T-helper 2 cell treated with Interferon-gamma antibody and Interleukin-4, amounts not matched to agents 100 ng/mL and 5 ng/mL, for 36 hours (primary cell): ENCODE results near the gene SORT1. TPM values are rescaled to one million over a fixed set of nuclear protein-coding genes. Genes with fewer than 3 reads are reported as not detected.

Experiments
- intact Hi-C: fragments of 100-400 bp; cut with micrococcal nuclease; formaldehyde crosslinking; loops from one replicate; pipeline ENCODE4 v1.15.1; 2023
- total RNA-seq: library from RNA; stranded (reverse); gene quantifications from 2 replicates; pipeline ENCODE4 v1.2.3, GENCODE V29; 2022

The SORT1 gene
- total RNA-seq, 1 donor from 2014 or later, result 6.2 TPM

DNA sequence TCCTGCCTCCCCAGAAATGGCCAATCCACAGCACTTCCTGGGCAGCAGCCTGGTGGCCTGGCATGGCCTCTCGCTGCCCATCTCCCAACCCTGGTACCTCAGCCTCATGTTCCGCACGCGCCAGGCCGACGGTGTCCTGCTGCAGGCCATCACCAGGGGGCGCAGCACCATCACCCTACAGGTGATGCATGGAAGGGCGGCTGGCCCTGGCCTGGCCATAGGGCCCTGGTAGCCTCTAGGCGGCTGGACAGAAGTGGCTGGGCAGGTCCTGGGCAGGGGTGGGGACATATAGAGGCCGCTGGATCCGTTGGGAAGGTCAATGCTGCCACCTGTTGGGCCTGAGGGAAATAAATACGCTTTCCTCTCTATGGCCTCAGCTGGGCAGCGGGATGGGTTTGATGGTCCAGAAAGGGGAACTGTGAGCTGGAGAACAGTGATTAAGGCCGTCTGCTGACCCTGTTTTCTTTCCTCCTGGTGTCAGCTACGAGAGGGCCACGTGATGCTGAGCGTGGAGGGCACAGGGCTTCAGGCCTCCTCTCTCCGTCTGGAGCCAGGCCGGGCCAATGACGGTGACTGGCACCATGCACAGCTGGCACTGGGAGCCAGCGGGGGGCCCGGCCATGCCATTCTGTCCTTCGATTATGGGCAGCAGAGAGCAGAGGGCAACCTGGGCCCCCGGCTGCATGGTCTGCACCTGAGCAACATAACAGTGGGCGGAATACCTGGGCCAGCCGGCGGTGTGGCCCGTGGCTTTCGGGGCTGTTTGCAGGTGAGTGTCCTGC, 133.9 kb downstream of the SORT1 start:
- intact Hi-C loops, result loop anchor here (1.0 to 5.0 kb wide), 3 partner anchors 136 to 269 kb away; partner anchors contain the start of gene CYB561D1

DNA sequence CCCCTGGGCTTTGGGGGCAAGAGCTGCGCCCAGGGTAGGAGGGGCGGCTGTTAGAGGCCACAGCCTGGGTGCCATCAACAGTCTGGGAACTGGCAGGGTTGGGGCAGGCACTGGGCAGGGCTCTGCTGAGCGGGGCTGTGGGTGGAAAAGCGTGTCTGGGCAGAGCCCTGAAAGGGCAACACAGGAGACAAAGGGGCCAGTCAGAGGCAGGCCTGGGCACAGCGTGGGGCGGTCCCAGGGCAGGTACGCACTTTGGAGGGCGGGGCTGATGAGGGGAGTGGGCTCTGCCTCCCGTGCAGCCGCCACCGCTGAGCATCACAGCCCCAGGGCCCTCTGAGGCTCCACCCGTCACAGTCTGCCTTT, 134.5 kb downstream of the SORT1 start:
- intact Hi-C loops, result loop anchor here (1.0 to 5.0 kb wide), 3 partner anchors 136 to 269 kb away; partner anchors contain the start of gene CYB561D1

GRCh38 chr1:109262231-109263055, 135.3 kb downstream of the SORT1 start:
- intact Hi-C loops, result loop anchor here (1.0 to 5.0 kb wide), 3 partner anchors 137 to 270 kb away; partner anchors contain the start of gene CYB561D1

DNA sequence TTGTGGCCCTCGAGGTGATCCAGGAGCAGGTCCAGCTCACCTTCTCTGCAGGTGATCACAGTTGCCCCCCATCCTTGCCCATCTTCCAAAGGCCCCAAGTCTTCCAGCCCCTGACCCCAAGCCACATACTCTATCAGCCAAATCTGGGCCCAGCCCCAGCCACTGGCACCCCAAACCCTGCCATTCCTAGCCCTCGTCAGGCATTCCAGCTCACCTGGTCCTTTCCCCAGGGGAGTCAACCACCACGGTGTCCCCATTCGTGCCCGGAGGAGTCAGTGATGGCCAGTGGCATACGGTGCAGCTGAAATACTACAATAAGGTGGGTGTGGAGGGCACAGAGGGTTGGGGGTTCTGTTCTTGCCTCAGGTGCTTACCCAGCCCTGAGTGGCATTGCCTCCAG, 136.1 kb downstream of the SORT1 start:
- intact Hi-C loops, result loop anchor here (5.0 kb wide), 1 partner anchor 231 kb away; the partner anchor contains the start of gene CYB561D1

GRCh38 chr1:109261006-109261405, 136.7 kb downstream of the SORT1 start:
- intact Hi-C loops, result loop anchor here (5.0 kb wide), 1 partner anchor 231 kb away; the partner anchor contains the start of gene CYB561D1

DNA sequence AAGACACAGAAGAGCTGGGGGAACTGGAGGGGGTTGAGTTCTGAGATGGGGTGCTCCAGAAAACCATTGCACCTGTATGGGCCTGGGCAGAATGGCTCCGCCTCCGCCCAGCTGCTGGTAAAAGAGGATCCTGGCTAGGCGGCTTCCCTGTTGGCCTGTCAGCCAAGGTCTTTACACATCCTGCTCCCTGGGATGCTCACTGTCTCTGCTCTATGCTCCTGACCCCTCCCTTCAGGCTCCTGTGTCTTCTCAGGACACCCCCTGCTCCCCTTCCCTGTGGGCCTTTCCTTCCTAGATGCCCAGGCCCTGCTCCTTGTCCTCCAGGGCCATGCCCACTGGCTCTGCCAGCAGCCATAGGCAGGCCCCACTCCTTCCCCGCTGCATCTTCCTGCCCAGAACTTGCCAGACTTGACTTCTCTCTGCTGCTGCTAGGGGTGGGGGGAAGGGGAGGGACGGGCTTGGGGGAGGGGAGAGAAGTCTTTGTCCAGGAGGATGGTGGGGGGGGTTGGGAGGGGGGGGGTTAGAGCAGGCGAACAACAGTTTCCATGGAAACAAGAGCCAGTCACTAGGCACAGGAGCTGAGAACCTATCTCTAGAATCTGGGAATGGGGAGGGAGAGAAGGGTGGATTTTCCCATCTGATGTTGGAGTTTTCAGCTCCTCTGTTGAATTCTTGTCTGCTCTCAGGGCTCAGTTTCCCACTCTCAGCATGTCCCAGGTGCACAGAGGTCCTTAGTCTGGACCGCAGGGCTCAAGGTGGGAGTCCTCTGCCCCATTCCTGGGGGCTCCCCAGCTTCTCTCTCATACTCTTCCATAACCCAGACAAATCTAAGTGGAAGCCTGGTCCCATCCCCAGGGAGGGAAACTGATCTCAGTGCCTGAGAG, 137.8 kb downstream of the SORT1 start:
- intact Hi-C loops, result loop anchor here (5.0 kb wide), 1 partner anchor 232 kb away; the partner anchor contains the start of gene CYB561D1

Other genes starting within 250 kb of the SORT1 start
- gene SARS1, start 184.0 kb downstream of the SORT1 start, total RNA-seq, result 117 and 124 TPM in 2 replicates
- 3.7 TPM in 2 replicates for gene CELSR2, start 148.4 kb downstream of the SORT1 start, total RNA-seq
- gene PSRC1, start 114.8 kb downstream of the SORT1 start, total RNA-seq, result 19.5 and 21.5 TPM in 2 replicates
- not detected in 2 replicates for gene MYBPHL, start 90.9 kb downstream of the SORT1 start, total RNA-seq
- 201 and 210 TPM in 2 replicates for gene PSMA5, start 28.5 kb upstream of the SORT1 start, total RNA-seq
- gene SYPL2, start 68.6 kb upstream of the SORT1 start, total RNA-seq, result not detected in 2 replicates
- gene ATXN7L2, start 86.0 kb upstream of the SORT1 start, total RNA-seq, result 9.0 and 10.5 TPM in 2 replicates
- 16.6 and 18.3 TPM in 2 replicates for gene CYB561D1, start 96.2 kb upstream of the SORT1 start, total RNA-seq
- gene AMIGO1, start 111.8 kb upstream of the SORT1 start, total RNA-seq, result 1.6 and 1.9 TPM in 2 replicates
- gene GPR61, start 142.0 kb upstream of the SORT1 start, total RNA-seq, result 0.20 and 0.57 TPM in 2 replicates
- 9.5 and 9.6 TPM in 2 replicates for gene GNAI3, start 150.7 kb upstream of the SORT1 start, total RNA-seq
- gene GNAT2, start 221.7 kb upstream of the SORT1 start, total RNA-seq, result not detected in 2 replicates
- 78.9 and 91.8 TPM in 2 replicates for gene AMPD2, start 221.9 kb upstream of the SORT1 start, total RNA-seq